GM18505 (cell line): ENCODE results near the gene OLIG1.

Source experiments
- ATAC-seq: cut with Tn5 transposase; IDR thresholded peaks from one replicate; pipeline ENCODE4 v1.9.1; 2021; ENCODE audit not compliant: unreplicated experiment
- POLR2A ChIP-seq: IDR thresholded peaks from 4 replicates; pipeline ENCODE4 v1.6.1; 2011; ENCODE audit warnings: borderline replicate concordance; ENCODE audit not compliant: insufficient read depth, insufficient read length; ENCODE audit errors: extremely low read depth

The OLIG1 gene

DNA sequence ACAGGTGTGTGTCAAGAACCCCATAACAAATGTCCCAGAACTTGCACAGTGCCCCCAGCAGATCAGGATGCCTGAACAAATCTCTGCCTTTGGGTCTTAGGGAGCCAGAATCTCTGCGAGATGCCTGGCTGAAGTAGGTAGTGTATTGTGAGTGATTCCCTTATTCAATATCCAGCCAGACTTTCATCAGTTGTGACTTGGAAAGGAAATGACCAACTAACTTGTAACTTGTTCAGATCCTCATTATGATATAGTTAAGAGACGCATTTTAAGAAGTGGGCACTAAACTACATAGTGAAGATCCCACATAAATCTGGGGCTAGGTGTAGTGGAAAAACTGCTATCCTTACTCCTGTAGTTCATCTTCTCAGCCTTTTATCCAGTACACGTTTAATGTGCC lies 32.4 kb upstream of the OLIG1 start:
- no peak for TF ChIP-seq POLR2A
- ATAC-seq: no peak

DNA sequence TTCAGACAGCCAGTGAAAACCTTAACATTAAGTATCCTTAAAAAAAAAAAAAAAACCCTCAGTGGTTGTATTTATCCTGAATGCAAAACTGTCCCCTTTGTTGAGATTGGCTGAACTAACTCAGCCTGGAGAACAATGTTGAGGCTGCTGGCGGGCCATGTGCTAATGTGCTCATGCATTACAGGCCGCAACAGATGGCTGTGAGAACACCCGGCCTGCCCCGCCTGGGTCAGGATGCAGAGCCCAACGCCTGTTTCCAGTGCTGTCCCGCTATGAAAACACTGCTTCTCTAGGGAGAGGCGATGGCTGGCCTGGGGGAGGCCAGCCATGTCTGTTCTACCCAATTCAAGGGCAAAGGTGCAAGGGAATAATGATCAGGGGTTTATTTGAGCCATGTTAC lies 30.4 kb upstream of the OLIG1 start:
- no peak for TF ChIP-seq POLR2A
- no peak for ATAC-seq

GRCh38 chr21:33040215-33040614 lies 29.7 kb upstream of the OLIG1 start:
- no peak for TF ChIP-seq POLR2A
- ATAC-seq: no peak

- no peak for ATAC-seq
- TF ChIP-seq POLR2A: no peak
Observed at GRCh38 chr21:33041981-33042380, 28.0 kb upstream of the OLIG1 start.

DNA sequence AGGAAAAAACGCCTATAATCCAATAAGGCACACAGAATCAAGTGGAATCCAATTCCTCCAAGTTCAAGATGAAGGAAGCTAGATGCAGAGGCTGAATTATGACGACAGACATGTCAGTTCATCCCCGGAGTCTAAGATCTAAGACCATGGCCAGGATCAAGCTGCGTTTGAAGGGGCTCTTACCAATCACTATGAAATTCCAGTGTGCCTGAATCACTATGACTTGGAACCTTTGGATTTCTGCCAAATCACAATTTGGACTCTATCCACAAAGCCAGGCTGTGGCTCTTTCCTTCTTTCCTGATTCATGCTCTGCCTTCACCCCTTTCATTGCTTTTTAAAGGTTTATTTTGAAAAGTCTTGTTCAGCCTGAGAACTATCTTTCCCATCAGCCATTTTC lies 27.1 kb upstream of the OLIG1 start:
- ATAC-seq: no peak
- no peak for TF ChIP-seq POLR2A

GRCh38 chr21:33046455-33046854 lies 23.5 kb upstream of the OLIG1 start:
- TF ChIP-seq POLR2A: no peak
- no peak for ATAC-seq

GRCh38 chr21:33047231-33047630 lies 22.7 kb upstream of the OLIG1 start:
- no peak for TF ChIP-seq POLR2A

DNA sequence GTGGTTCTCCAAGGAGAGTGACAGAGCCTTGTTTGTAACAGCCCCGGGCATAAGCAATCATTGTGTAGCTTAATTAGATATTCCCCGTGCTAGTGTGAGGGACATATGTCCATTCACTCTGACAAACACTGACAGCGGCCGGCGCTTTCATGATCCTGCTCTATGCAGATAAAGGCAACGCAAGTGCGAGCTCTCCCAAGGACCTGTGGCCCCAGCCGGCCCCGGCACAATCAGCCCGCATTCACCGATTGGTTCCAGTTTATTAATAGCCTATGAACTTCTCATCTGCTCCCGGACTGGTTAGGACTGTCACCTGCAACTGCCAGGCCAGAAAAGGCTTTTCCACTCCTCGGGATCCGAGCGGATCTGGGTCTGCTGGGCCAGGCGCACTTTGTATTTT lies 18.0 kb upstream of the OLIG1 start:
- no peak for TF ChIP-seq POLR2A
- no peak for ATAC-seq

More at GRCh38 chr21:33047231-33047630, 22.7 kb upstream of the OLIG1 start:
- ATAC-seq: no peak

- TF ChIP-seq POLR2A: no peak
- ATAC-seq: no peak
Observed at GRCh38 chr21:33053951-33054350, 16.0 kb upstream of the OLIG1 start.

DNA sequence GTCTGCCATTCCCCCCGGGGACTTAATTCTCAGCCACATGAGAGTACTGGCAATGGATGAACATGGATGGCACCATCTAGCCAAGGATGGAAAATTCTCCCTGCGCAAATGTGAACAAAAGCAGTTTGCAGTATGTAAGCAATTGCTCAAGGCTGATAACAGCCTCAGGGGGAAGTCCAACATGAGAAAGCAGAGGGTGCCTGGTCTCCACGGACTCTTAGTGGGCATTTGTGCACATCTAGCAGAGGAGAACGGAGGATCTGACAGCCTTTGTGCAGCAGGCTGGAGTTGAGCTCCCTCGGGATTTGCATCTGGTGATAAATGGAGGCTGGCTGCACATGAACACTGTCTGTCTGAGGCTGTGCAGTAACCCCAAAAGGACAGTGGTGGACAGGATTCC lies 13.9 kb upstream of the OLIG1 start:
- ATAC-seq: no peak
- no peak for TF ChIP-seq POLR2A

DNA sequence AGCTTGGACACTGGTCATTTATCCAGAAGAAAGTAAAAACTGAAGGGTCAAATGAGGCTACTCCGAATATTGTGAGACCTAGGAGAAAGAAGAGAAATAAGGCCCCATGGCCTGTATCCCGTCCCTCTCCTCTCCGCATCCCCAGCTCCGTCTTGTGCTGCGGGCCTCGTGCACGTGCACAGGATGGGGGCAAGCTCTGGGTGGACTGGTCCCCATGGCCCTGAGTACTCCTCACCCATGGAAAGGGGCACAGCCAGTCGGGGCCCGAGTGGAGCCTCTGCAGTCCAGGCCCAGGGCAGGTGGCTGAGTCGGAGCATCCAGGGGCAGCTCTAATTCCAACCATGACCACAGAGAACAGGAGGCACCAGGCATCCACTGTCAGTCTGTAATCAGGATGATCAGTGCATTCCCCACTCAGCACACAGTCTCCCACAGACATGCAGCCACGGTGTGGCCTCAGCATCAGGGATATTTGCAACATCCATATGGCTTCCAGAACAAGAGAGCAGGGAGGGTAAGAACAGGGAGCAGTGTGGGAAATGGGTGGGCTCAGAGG lies 12.5 kb upstream of the OLIG1 start:
- no peak for ATAC-seq
- no peak for TF ChIP-seq POLR2A

DNA sequence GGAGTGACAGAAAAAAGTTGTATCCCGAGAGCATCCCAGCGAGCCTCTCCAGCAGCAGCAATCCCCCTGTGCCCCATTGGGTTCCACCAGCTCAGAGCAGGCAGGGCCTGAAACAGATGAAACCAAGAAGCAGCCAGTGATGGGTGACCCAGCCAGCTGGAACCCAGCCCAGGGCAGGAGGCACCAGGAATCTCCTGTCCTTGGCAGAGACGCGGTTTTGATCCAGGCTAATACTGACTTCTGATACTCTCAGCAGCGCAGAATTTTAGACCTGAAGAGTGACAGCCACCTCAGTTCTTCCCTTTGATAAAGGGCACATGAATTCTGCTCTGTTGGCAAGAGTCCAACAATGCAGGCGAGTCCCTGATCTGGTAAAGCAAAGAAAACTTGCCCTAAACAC lies 11.4 kb upstream of the OLIG1 start:
- no peak for TF ChIP-seq POLR2A
- no peak for ATAC-seq

GRCh38 chr21:33058957-33059356 lies 11.0 kb upstream of the OLIG1 start:
- no peak for TF ChIP-seq POLR2A
- ATAC-seq: no peak

GRCh38 chr21:33059380-33059841 lies 10.5 kb upstream of the OLIG1 start:
- TF ChIP-seq POLR2A: no peak

GRCh38 chr21:33061233-33061632 lies 8.7 kb upstream of the OLIG1 start:
- ATAC-seq: no peak
- no peak for TF ChIP-seq POLR2A

More at GRCh38 chr21:33059380-33059841, 10.5 kb upstream of the OLIG1 start:
- no peak for ATAC-seq
